Fibroblast of skin of back (primary cell): ENCODE data around the gene SPPL2B.
A peak's percentile ranks its signal among the peaks of the same experiment; 100 is the strongest.

Source experiments
- DNase-seq: peaks from one replicate; pipeline ENCODE4 v3.0.0-alpha.2; 2013

Gene SPPL2B

GRCh38 chr19:2300533-2300932, 28.0 kb upstream of the SPPL2B start:
- DNase-seq = no peak

- peak; percentile 28 for DNase-seq
Observed at GRCh38 chr19:2302319-2303210, 25.9 kb upstream of the SPPL2B start.

GRCh38 chr19:2303211-2303798, 25.2 kb upstream of the SPPL2B start:
- DNase-seq = no peak

GRCh38 chr19:2305452-2306280, 22.8 kb upstream of the SPPL2B start:
- DNase-seq = no peak

- DNase-seq = no peak
Observed at GRCh38 chr19:2306281-2306806, 22.1 kb upstream of the SPPL2B start.

- no peak for DNase-seq
Observed at GRCh38 chr19:2306971-2307370, 21.5 kb upstream of the SPPL2B start.

- DNase-seq = no peak
Observed at GRCh38 chr19:2307518-2308012, 20.9 kb upstream of the SPPL2B start.

GRCh38 chr19:2308114-2308556, 20.3 kb upstream of the SPPL2B start, which contains the start of gene LINGO3:
LINGO3 (minus strand) TSS chr19:2308154; CDS start chr19:2291776, 16,378 bp downstream.
- no peak for DNase-seq

- DNase-seq = peak; percentile 59
Observed at GRCh38 chr19:2309734-2310362, 18.6 kb upstream of the SPPL2B start.

- no peak for DNase-seq
Observed at GRCh38 chr19:2311093-2311492, 17.4 kb upstream of the SPPL2B start.

- no peak for DNase-seq
Observed at GRCh38 chr19:2312820-2313501, 15.5 kb upstream of the SPPL2B start.

- DNase-seq = no peak
Observed at GRCh38 chr19:2315121-2315817, 13.2 kb upstream of the SPPL2B start.

GRCh38 chr19:2315818-2316353, 12.6 kb upstream of the SPPL2B start:
- DNase-seq = peak; percentile 54

- DNase-seq = no peak
Observed at GRCh38 chr19:2317300-2317699, 11.2 kb upstream of the SPPL2B start.

GRCh38 chr19:2317756-2318155, 10.7 kb upstream of the SPPL2B start:
- DNase-seq = no peak

GRCh38 chr19:2318923-2319322, 9.6 kb upstream of the SPPL2B start:
- DNase-seq = no peak

- DNase-seq = no peak
Observed at GRCh38 chr19:2319551-2319950, 8.9 kb upstream of the SPPL2B start.

- DNase-seq = no peak
Observed at GRCh38 chr19:2320049-2320448, 8.4 kb upstream of the SPPL2B start.

GRCh38 chr19:2320939-2321338, 7.5 kb upstream of the SPPL2B start:
- DNase-seq = no peak

GRCh38 chr19:2321565-2322283, 6.8 kb upstream of the SPPL2B start:
- DNase-seq = no peak
